GM23338 (cell line): Measurements from ENCODE around the gene SFMBT2.

Experiments used
- CREB1 ChIP-seq: fragments of 250-450 bp; sonication (Bioruptor Pico); IDR thresholded peaks from 2 replicates; pipeline ENCODE4 v1.5.0; 2020; ENCODE audit warnings: low read depth, mild to moderate bottlenecking, moderate library complexity
- EZH2 ChIP-seq: fragments of 200-600 bp; sonication (generic); IDR thresholded peaks from one replicate; pipeline ENCODE4 v1.8.0; 2017; ENCODE audit warnings: antibody characterized with exemption, mild to moderate bottlenecking, low read depth; ENCODE audit not compliant: unreplicated experiment
- ZNF331 ChIP-seq: fragments of 250-450 bp; sonication (Bioruptor Pico); IDR thresholded peaks from 2 replicates; pipeline ENCODE4 v1.5.0; 2020; ENCODE audit warnings: low read depth, mild to moderate bottlenecking, moderate library complexity
- TF ChIP-seq, protein P1 (sequence below), 2 experiments: fragments of 200-600 bp in 1 of 2; sonication (generic) in 1 of 2; conservative IDR thresholded peaks; 2 replicates each; pipeline versions ENCODE4 v1.5.1 to v1.6.1; 2016 to 2017; ENCODE audit warnings: antibody characterized with exemption in 2 of 2, low read depth in 2 of 2, mild to moderate bottlenecking in 2 of 2, moderate library complexity in 1 of 2

DNA sequence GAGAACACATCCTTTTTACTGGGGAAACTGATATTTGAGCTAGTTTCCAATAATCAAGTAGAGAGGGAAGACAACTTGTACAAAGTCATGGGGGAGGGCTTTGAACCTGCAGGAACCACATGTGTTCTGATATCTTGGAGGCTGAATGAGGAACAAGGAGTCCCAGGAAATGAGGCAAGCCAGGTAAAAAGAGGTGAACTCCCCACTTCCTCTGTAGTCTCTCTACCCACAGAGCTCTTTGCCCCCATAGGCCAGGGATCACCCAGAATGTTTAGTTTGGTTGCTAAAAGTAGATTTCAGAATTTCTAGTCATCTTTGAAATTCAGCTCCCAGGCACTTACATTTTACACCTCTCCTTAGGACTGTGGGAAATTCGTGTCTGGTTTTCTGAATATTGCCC lies 276.4 kb downstream of the SFMBT2 start:
- TF ChIP-seq ZNF331 (CRISPR knock-in tag) (no peak), EZH2 (no peak), CREB1 (no peak)
- TF ChIP-seq, protein P1, sequence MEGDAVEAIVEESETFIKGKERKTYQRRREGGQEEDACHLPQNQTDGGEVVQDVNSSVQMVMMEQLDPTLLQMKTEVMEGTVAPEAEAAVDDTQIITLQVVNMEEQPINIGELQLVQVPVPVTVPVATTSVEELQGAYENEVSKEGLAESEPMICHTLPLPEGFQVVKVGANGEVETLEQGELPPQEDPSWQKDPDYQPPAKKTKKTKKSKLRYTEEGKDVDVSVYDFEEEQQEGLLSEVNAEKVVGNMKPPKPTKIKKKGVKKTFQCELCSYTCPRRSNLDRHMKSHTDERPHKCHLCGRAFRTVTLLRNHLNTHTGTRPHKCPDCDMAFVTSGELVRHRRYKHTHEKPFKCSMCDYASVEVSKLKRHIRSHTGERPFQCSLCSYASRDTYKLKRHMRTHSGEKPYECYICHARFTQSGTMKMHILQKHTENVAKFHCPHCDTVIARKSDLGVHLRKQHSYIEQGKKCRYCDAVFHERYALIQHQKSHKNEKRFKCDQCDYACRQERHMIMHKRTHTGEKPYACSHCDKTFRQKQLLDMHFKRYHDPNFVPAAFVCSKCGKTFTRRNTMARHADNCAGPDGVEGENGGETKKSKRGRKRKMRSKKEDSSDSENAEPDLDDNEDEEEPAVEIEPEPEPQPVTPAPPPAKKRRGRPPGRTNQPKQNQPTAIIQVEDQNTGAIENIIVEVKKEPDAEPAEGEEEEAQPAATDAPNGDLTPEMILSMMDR (conservative IDR thresholded peaks at IDR 0.05; ENCODE audit: low read depth in 2 of 2), result no peak
